ENCODE data around the gene TNFSF9.
A peak's percentile ranks its signal among the peaks of the same experiment; 100 is the strongest.
"Not testable (repeated sequence)": the region's sequence is repeated elsewhere in the genome, so short reads cannot be mapped to it uniquely, and the experiment has no call there.

Gene TNFSF9

DNA sequence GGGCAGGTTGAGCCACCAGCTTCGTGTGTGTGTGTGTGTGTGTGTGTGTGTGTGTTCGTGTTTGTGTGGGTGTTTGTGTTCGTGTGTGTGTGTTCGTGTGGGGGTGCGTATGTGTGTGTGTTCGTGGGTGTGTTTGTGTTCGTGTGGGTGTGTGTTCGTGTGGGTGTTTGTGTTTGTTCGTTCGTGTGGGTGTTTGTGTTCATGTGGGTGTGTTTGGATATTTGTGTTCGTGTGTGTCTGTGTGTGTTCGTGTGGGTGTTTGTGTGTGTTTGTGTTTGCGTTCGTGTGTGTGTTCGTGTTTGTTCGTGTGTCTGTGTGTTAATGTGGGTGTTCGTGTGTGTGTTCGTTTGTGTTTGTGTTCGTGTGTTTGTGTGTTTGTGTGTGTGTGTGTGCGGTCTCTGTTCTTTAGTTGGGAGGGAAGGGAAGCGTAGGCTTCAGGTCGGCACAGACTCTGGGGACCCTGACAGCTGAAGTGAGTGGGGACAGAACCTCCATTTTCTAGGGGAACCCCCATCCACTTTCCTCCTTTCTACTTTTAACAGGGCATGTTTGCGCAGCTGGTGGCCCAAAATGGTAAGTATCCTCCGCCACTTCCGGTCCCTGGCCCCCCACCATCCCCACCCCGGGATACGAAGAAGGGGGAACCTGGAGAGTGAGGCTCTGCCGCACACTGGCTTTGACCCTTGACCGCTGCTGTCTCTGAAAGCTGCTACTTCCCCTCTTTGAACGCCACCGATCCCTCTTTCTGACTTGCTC, 1.6 kb downstream of the TNFSF9 start:
- no peak for DNase-seq (ENCODE audit: low spot score)

DNA sequence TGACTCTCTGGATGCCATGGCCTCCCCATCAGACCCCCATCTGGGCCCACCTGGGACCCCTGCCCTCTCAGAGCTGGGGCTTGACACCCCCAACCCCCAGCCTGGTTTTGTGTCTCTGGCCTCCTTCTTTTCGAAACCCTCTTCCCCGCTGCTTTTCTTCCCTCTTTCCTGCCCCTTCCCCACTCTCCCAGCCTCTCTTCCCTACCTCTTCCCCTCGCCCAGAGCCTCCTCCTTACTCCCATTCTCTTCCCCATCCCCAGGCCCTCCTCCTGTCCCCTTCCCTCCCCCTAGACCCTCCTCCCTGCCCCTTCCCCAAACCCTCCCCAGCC, 2.1 kb downstream of the TNFSF9 start:
- DNase-seq (ENCODE audit: low spot score), result no peak

DNA sequence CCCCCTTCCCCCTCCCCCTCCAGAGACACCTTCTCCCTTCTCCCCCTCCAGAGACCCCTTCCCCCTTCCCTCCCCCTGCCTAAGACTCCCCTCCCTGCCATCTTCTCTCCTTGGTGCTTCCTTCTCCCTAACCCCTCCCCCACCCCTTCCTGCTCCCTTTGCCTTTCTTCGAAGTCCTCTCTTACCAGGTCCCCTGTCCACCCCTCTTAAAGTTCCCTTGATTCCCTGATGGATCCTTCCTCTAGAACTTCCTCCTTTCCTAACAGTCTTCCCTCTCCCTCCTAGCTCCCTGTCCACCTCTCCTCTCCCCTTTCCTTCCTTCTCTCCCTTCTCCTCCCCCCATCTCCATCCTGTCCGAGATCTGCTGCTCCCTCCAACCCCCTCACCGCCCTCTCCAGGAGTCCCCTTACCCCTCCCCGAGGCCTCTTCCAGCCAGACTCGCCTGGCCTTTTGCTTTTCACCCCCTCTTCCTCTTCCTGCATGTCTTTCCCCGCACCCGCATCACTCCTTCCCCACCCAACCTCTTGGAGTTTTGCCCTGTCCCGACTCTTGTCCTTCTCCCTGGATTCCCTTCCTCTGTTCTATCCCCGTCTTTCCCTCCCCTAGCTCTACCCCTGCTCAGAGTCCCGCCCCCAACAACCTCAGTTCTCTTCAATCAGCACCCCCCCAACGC, 3.1 kb downstream of the TNFSF9 start:
- no peak for DNase-seq (ENCODE audit: low spot score)

DNA sequence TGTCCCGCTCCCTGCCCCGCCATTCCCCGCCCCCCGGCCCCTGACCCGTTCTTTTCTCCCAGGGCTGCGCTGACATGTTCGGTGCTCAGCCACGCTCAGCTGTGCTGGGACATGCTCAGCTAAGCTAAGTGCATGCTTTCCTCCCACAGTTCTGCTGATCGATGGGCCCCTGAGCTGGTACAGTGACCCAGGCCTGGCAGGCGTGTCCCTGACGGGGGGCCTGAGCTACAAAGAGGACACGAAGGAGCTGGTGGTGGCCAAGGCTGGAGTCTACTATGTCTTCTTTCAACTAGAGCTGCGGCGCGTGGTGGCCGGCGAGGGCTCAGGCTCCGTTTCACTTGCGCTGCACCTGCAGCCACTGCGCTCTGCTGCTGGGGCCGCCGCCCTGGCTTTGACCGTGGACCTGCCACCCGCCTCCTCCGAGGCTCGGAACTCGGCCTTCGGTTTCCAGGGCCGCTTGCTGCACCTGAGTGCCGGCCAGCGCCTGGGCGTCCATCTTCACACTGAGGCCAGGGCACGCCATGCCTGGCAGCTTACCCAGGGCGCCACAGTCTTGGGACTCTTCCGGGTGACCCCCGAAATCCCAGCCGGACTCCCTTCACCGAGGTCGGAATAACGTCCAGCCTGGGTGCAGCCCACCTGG, 3.7 kb downstream of the TNFSF9 start:
- DNase-seq (ENCODE audit: low spot score), result no peak

GRCh38 chr19:6535558-6536137, 4.8 kb downstream of the TNFSF9 start:
- no peak for DNase-seq (ENCODE audit: low spot score)

DNA sequence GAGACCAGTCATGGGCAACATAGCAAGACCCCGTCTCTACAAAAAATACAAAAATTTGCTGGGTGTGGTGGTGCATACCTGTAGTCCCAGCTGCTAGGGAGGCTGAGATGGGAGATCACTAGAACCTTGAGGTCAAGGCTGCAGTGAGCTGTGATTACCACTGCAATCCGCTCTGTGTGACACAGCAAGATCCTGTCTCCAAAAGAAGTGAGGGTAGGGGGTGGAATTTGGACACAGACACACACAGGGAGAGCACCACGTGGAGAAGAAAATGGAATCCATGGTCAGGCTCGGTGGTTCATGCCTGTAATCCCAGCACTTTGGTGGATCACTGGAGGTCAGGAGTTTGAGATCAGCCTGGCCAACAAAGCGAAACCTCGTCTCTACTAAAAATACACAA, 8.7 kb downstream of the TNFSF9 start:
- DNase-seq (ENCODE audit: low spot score), result no peak

DNA sequence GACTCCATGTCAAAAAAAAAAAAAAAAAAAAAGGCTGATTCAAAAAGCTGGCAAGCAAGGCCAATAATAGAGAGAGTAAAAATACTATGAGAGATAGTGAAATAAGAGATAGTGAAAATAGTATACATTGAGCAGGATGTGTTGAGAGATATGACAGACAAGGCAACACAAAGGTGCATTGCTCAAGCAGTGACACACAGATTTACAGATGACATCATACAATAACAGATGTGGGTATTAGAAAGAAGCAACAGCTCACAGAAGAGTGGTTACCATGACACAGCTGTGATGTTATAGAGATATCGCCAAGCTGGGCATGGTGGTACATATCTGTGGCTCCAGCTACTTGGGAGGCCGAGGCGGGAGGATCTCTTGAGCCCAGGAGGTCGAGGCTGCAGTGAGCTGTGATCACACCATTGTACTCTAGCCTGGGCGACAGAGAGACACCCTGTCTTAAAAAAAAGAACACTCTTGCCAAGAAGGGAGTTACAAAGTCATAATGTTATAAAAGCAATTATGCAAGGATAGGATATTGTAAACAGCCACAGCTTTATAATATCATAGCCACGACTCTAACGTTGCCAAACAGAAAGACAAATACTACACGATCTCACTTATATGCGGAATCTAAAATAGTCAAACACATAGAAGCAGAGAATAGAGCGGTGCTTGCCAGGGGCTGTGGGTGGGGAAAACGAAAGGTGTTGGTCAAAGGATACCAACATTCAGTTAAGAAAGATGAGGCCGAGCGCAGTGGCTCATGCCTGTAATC, 10.3 kb downstream of the TNFSF9 start:
- no peak for DNase-seq (ENCODE audit: low spot score)

GRCh38 chr19:6543866-6544347, 13.1 kb downstream of the TNFSF9 start:
- DNase-seq (ENCODE audit: low spot score), result no peak

DNA sequence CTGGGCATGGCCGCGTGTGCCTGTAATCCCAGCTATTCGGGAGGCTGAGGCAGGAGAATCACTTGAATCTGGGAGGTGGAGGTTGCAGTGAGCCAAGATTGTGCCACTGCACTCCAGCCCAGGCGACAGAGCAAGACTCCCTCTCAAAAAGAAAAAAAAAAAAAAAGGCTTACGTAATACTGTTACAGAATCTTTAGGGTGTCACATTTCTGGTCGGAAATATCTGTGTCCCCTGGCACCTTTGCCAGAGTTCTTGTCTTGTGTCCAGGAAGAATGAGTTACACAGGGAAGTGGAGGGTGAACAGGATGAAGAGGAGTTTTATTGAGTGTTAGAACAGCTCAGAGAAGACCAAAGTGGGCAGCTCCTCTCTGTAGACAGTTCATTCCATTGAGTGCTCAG, 19.9 kb downstream of the TNFSF9 start:
- not testable (repeated sequence) for DNase-seq (ENCODE audit: low spot score)

DNA sequence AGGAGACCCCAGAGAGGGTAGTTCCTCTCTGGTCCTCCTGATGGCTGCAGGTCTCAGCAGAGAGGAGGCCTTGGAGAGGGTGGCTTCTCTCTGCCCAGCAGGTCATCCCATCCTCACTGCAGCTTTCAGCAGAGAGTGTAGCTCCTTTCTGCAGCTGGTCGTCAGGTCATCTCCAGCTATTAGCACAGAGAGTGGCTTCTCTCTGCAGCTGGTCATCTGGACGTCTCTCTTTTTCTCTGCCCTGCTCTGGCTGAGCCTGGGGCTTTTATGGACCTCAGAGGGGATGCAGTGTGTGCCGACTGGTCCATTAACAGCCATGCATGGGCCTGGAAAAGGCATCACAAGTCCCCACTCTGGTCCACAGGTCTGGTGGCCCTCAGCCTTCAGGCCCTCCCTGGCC, 20.3 kb downstream of the TNFSF9 start:
- no peak for DNase-seq (ENCODE audit: low spot score)

GRCh38 chr19:6551607-6552450, 21.0 kb downstream of the TNFSF9 start:
- peak; percentile 60 for DNase-seq (ENCODE audit: low spot score)

DNA sequence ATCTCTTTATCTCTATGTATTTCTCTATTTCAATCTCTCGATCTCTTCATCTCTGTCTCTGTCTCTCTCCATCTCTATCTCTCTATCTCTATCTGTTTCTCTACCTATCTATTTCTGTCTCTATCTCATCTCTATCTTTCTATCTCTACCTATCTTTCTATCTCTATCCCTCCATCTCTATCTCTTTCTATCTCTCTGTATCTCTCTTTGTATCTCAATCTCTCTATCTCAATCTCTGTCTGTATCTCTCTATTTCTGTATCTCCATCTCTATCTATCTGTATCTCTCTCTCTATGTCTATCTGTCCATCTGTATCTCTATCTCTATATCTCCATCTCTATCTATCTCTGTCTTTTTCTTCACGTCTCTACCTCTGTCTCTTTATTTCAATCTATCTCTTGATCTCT, 25.2 kb downstream of the TNFSF9 start:
- no peak for DNase-seq (ENCODE audit: low spot score)

DNA sequence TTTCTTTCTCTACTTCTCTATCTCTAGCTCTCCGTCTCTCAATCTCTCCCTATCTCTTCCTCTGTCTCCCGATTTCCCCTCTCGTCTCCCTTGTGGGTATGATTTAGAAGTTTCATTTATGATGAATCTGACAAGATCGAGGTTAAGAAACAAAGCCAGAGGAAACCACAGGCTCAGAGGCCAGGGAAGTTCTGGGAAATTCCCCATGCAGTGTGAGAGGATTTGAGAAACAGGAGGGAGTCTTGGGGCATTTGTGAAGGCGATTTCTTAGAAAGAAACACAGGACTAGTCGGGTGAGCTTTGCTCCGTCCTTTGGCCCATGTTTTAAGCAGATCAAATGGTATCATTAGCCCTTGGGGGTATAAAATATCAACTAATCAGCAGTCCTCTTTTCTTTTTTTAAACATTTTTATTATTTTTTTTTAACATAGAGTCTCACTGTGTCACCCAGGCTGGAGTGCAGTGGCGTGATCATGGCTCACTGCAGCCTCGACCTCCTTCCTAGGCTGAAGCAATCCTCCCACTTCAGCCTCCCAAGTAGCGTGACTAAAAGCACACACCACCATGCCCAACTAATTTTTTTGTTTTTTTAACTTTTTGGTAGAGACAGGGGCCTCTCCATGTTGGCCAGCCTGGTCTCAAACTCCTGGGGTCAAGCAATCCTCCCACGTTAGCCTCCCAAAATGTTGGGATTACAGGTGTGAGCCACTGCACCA, 25.8 kb downstream of the TNFSF9 start:
- no peak for DNase-seq (ENCODE audit: low spot score)

DNA sequence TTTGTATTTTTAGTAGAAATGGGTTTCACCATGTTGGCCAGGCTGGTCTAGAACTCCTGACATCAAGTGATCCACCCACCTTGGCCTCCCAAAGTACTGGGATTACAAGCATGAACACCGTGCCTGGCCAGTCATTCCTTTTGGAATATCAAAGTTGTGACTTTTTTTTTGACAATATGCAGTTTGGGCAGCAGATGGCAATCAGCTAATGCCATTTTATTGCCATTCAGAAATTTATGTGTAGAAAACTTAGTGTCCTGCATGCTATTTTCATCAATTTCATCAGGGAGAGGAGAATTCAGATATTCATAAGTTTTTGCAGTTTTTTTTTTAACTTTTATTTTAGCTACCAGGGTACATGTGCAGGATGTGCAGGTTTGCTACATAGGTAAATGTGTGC, 31.6 kb downstream of the TNFSF9 start:
- not testable (repeated sequence) for DNase-seq (ENCODE audit: low spot score)

GRCh38 chr19:6564393-6564792, 33.6 kb downstream of the TNFSF9 start:
- DNase-seq (ENCODE audit: low spot score), result no peak

- not testable (repeated sequence) for DNase-seq (ENCODE audit: low spot score)
These were observed 35.9 kb downstream of the TNFSF9 start for GRCh38 chr19:6566727-6567126.

DNA sequence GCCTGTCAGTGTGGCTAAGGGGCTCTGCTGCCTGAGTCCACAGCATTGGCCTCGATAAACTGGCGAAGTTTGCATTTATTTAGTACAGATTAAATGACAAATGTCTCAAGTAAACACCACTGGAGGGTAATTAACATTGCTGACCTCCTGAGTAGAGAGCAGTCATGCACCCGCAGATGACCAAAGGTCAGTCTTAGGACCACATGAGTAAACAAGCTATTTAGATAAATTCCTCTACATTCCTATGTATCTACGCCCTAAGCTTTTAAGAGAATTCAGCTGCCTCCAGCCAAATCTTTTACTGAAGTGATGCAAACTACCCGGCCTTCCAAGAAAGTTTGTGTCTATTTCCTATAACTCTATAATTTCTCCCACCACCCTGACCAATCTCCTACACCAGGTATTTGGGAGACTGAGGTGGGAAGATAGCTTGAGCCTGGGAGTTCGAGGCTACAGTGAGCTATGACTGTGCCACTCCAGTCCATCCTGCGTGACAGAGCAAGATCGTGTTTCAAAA, 37.2 kb downstream of the TNFSF9 start:
- no peak for DNase-seq (ENCODE audit: low spot score)

DNA sequence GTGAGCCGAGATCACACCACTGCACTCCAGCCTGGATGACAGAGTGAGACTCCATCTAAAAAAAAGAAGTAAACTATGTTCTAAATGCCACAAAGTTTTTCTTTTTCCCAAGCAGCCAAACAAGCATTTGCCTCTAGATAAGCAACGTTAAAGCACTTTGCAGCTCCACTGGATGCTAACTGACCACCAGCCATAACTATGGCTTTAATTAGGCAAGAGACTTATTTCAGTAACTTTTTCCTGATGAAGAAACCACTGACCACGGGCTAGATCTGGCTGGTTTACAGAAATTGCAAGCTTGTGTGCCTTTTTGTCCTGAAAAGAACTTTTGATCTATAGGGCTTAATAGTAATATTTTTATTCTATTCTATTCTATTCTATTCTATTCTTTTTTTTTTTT, 38.0 kb downstream of the TNFSF9 start:
- DNase-seq (ENCODE audit: low spot score), result no peak

- DNase-seq (ENCODE audit: low spot score), result no peak
These were observed 39.9 kb downstream of the TNFSF9 start for GRCh38 chr19:6570764-6571163.

GRCh38 chr19:6571167-6571566, 40.3 kb downstream of the TNFSF9 start:
- no peak for DNase-seq (ENCODE audit: low spot score)
